Ramos (cell line): ENCODE results near the gene MAPT.

ENCODE experiments used
- in situ Hi-C: fragments of 300-500 bp; cut with MboI; formaldehyde crosslinking; loops from one replicate; pipeline ENCODE4 v1.14.3; 2022; ENCODE audit warnings: low sequenced_read_pairs; ENCODE audit not compliant: unreplicated experiment

MAPT gene

DNA sequence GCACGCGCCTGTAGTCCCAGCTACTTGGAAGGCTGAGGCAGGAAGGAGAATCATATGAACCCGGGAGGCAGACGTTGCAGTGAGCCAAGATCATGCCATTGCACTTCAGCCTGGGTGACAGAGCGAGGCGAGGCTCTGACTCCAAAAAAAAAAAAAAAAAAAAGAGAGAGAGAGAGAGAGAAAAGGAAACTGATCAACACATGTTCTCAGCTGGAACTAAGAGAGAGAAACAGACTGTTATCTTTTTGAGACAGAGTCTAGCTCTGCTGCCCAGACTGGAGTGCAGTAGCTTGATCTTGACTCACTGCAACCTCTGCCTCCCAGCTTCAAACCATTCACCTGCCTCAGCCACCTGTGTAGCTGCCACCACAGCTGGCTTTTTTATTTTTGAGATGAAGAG, 165.1 kb downstream of the MAPT start:
- in situ Hi-C loops: no loop called here

DNA sequence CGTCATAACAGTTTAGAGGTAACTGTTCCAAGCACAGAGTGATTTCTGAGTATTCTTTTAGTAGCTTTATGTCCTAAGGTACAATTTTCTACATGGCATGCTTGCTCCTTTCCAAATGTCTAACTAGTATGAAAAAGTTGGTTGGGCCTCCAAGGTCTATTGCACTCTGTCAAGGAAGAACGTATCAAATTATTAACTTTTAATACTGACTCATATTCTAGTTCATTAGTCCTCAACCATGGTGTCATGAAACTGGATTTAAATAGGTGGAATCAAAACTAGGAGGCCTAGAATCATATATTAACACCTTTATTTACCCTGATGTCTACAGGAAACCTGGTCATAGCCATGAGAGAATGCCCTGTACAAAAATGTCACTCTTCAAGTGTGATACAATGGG, 166.1 kb downstream of the MAPT start:
- in situ Hi-C loops: no loop called here

- in situ Hi-C loops: no loop called here
These were observed 167.1 kb downstream of the MAPT start for GRCh38 chr17:46061435-46061834.

GRCh38 chr17:46063241-46063640, 168.9 kb downstream of the MAPT start:
- in situ Hi-C loops: no loop called here

DNA sequence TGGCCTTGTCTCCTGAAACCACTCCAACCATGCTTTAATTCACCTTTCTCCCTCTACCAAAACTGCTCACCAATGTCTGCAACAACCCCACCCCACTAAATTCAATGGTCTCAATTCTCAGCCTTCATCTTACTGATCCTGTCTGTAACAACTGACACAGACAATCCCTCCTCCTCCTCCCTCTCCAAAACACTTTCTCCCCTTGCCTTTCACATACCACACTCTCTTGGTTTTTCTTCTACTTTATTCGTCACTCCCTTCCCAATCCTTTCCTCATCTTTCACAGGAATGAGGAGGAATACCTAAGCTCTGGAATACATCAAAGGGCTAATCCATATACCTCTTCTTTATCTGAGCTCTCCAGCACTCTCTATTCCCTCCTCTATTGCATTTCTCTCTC, 170.1 kb downstream of the MAPT start:
- in situ Hi-C loops: no loop called here

DNA sequence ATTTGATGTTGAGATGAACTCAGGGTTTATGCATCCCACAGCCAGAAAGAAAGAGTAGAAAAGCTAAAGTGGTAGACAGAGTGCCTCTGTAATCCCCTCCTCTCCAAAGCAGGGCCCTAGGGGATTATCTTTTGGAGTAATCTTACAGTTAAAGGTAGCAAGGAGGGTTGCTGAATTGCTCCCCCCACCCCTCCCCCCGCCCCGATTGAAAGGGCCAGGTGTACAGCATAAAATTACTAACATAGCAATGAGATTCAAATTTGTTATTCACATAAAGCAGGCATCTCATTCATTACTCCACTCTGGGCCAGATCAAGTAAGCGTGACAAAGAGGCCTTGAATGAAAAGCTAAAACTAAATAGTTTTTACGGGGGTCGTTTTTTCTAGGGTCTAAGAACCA, 177.4 kb downstream of the MAPT start:
- in situ Hi-C loops: no loop called here

DNA sequence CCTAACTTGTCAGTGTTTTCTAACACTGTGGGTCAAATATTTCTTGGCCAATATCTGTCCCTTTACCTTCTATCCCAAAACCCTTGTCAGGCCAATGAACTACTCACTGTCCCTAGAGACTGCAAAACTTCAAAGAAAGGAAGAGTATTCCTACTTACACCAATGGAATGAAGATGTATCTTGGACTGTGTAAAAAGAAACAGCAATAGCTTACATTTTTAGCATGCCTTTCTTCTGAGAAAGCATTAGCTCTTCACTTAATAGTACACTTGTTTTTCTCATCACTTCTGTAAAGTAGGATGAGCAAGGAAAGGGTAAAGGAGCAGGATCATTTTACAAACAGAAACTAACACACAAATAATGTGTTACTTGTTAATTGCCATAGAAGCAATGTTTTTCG, 178.6 kb downstream of the MAPT start:
- in situ Hi-C loops: no loop called here

DNA sequence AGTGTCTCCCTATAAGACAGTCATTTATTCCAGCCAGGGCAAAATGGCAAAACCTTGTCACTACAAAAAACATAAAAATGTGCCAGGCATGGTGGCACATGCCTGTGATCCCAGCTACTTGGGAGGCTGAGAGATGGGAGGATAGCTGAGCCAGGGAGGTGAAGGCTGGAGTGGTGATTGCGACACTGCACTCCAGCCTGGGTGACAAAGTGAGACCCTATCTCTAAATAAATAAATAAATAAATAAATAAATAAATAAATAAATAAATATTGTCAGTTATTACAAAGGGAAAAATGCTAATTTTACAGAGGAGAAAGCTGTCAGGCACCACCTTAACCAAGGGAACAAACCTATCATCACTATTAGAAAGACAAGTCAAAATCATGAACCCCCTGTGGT, 180.2 kb downstream of the MAPT start:
- in situ Hi-C loops: no loop called here
